ENCODE measurements around the gene TMEM232.

The TMEM232 gene

DNA sequence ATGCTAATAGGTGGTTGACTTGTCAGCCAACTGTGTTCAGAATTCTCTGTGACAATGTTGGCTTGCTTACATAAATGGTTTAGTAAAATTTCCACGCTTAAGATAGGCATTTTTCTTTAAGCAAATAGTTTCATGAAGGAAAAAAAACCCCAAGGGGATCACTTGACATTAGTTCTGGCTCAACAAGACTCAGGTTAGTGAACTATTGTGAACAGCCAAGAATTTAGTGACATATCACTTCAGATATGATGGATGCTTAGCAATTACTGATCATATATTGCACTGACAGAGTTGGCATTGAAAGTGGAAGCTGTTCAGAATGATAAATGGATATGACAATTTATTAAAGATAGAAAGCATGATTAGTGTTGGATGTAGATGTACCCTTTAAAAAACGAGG, 218.5 kb downstream of the TMEM232 start:
- Mint-ChIP-seq H3K27ac (no peak overlapping the region), H3K4me1 (ENCODE audit: low read depth in 2 of 2) (no peaks in the 10 kb centered on the region), H3K4me3 (no peak overlapping the region), H3K36me3 (ENCODE audit: insufficient read depth) (no peaks in the 10 kb centered on the region), H3K9me3 (no peaks in the 10 kb centered on the region), H3K27me3 (no peaks in the 10 kb centered on the region)
- ATAC-seq (replicated peaks): no peak
- DNase-seq: no peak

- H3K27me3 Mint-ChIP-seq: no peaks in the 10 kb centered on the region
- no peaks in the 10 kb centered on the region for H3K9me3 Mint-ChIP-seq
- DNase-seq (no peak), ATAC-seq (replicated peaks) (no peak)
- H3K27ac Mint-ChIP-seq: no peak overlapping the region
- H3K36me3 Mint-ChIP-seq (ENCODE audit: insufficient read depth): no peaks in the 10 kb centered on the region
- H3K4me1 Mint-ChIP-seq (ENCODE audit: low read depth in 2 of 2): no peaks in the 10 kb centered on the region
- H3K4me3 Mint-ChIP-seq: no peak overlapping the region
Observed at GRCh38 chr5:110506378-110506777, 220.1 kb downstream of the TMEM232 start.

DNA sequence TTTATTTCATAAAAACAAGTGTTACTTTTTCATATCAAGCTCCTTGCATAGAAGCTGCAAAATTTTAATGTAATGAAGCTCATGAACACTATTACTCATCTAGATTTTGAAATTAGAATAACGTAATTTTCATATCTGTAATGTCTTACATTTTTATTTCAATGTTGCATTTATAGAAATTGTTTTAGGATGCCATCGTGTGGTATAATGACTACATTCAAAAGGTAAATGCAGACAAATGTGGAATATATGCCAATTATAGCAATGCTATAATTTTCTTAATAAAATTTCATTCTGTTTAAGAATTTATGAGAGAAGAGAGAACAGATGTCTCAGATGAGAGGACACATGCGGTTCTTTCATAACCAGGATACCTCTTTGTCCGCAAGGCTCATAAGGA, 230.2 kb downstream of the TMEM232 start:
- H3K27me3 Mint-ChIP-seq: no peaks in the 10 kb centered on the region
- H3K4me1 Mint-ChIP-seq (ENCODE audit: low read depth in 2 of 2): no peaks in the 10 kb centered on the region
- no peak for ATAC-seq (replicated peaks)
- no peak overlapping the region for H3K27ac Mint-ChIP-seq
- H3K36me3 Mint-ChIP-seq (ENCODE audit: insufficient read depth): no peaks in the 10 kb centered on the region
- no peak overlapping the region for H3K4me3 Mint-ChIP-seq
- H3K9me3 Mint-ChIP-seq: no peaks in the 10 kb centered on the region
- DNase-seq: no peak

DNA sequence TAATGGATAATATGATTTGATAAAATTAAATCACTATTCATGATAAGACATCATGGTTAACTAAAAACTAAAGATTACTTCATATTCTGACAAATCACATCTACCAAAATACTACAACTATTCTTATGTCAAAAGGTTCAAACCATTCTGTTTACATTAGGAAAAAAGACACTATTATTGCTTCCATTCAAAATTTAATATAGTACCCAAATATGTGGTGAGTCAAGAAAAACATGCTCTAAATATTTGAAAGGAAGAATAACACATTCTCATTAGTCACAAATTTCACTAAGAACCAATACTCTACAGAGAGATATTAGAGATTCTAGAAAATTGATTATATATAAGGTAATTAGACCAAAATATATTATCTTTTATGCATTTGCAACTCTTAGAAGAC, 234.0 kb downstream of the TMEM232 start:
- Mint-ChIP-seq H3K9me3 (peaks cover 0 to 3% of the 10 kb centered on the region in 2 donors), H3K36me3 (ENCODE audit: insufficient read depth) (no peaks in the 10 kb centered on the region), H3K27ac (no peak overlapping the region), H3K27me3 (no peaks in the 10 kb centered on the region), H3K4me1 (ENCODE audit: low read depth in 2 of 2) (no peaks in the 10 kb centered on the region), H3K4me3 (no peak overlapping the region)
- ATAC-seq (replicated peaks): no peak
- no peak for DNase-seq

GRCh38 chr5:110478895-110479294, 247.6 kb downstream of the TMEM232 start:
- no peaks in the 10 kb centered on the region for H3K27me3 Mint-ChIP-seq
- peaks cover 0 to 3% of the 10 kb centered on the region in 2 donors for H3K9me3 Mint-ChIP-seq
- H3K27ac Mint-ChIP-seq: no peak overlapping the region
- ATAC-seq (replicated peaks): no peak
- H3K4me3 Mint-ChIP-seq: no peak overlapping the region
- H3K4me1 Mint-ChIP-seq (ENCODE audit: low read depth in 2 of 2): no peaks in the 10 kb centered on the region
- DNase-seq: no peak
- H3K36me3 Mint-ChIP-seq (ENCODE audit: insufficient read depth): no peaks in the 10 kb centered on the region

GRCh38 chr5:110477911-110478310, 248.6 kb downstream of the TMEM232 start:
- no peak for ATAC-seq (replicated peaks)
- no peaks in the 10 kb centered on the region for H3K4me1 Mint-ChIP-seq (ENCODE audit: low read depth in 2 of 2)
- H3K9me3 Mint-ChIP-seq: peaks cover 0 to 1% of the 10 kb centered on the region in 2 donors
- no peak for DNase-seq
- H3K27ac Mint-ChIP-seq: no peak overlapping the region
- H3K27me3 Mint-ChIP-seq: no peaks in the 10 kb centered on the region
- H3K4me3 Mint-ChIP-seq: no peak overlapping the region
- H3K36me3 Mint-ChIP-seq (ENCODE audit: insufficient read depth): no peaks in the 10 kb centered on the region

- no peak for DNase-seq
- no peak for ATAC-seq (replicated peaks)
- H3K27me3 Mint-ChIP-seq: no peaks in the 10 kb centered on the region
- peaks cover 0 to 10% of the 10 kb centered on the region in 2 donors for H3K9me3 Mint-ChIP-seq
- H3K36me3 Mint-ChIP-seq (ENCODE audit: insufficient read depth): no peaks in the 10 kb centered on the region
- H3K27ac Mint-ChIP-seq: no peak overlapping the region
- no peaks in the 10 kb centered on the region for H3K4me1 Mint-ChIP-seq (ENCODE audit: low read depth in 2 of 2)
- H3K4me3 Mint-ChIP-seq: no peak overlapping the region
Observed at GRCh38 chr5:110476164-110476563, 250.3 kb downstream of the TMEM232 start.

DNA sequence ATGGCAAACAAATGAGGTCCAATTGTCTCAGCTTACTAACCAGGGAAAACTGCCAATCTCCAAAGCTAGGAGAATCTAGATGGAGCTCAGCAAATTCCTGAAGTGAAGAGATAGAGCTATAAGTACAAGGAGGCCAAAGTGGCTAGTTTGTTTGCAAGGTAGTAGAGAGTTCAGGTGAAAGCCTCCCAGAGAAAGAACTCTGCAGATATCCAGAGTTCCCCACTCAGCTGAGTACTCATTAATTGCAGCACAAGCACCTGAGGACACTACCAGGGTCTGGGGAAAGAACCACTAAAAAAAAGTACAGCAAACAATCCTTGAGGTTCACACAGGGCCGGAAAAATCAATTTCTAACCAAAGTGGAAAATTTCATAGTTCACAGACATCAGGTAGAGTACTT, 250.9 kb downstream of the TMEM232 start:
- Mint-ChIP-seq H3K36me3 (ENCODE audit: insufficient read depth) (no peaks in the 10 kb centered on the region), H3K4me1 (ENCODE audit: low read depth in 2 of 2) (no peaks in the 10 kb centered on the region), H3K27ac (no peak overlapping the region), H3K4me3 (no peak overlapping the region), H3K9me3 (peaks cover 6 to 17% of the 10 kb centered on the region in 2 donors), H3K27me3 (no peaks in the 10 kb centered on the region)
- DNase-seq: no peak
- ATAC-seq (replicated peaks): no peak

DNA sequence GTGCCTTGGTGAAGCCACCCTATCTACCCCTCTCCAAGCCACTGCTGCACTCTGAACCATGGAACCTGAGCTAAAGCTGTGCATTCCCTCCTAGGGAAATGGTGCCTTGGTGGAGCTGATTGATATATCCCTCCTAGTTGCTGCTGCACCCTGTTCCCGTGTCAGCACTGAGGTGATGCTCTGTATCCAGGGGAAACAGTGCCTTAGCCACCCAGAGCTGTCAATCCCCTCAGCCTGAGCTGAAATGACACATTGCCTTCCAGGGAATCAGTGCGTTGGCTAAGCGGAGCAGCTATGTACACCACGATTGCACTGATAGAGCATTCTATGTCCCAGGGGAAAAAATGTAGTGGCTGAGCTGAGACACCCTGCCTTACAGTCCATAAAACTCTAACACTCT, 257.0 kb downstream of the TMEM232 start:
- no peak overlapping the region for H3K27ac Mint-ChIP-seq
- no peaks in the 10 kb centered on the region for H3K36me3 Mint-ChIP-seq (ENCODE audit: insufficient read depth)
- no peaks in the 10 kb centered on the region for H3K27me3 Mint-ChIP-seq
- no peak for ATAC-seq (replicated peaks)
- no peak overlapping the region for H3K4me3 Mint-ChIP-seq
- H3K4me1 Mint-ChIP-seq (ENCODE audit: low read depth in 2 of 2): no peaks in the 10 kb centered on the region
- DNase-seq: no peak
- H3K9me3 Mint-ChIP-seq: peaks cover 7 to 21% of the 10 kb centered on the region in 2 donors

DNA sequence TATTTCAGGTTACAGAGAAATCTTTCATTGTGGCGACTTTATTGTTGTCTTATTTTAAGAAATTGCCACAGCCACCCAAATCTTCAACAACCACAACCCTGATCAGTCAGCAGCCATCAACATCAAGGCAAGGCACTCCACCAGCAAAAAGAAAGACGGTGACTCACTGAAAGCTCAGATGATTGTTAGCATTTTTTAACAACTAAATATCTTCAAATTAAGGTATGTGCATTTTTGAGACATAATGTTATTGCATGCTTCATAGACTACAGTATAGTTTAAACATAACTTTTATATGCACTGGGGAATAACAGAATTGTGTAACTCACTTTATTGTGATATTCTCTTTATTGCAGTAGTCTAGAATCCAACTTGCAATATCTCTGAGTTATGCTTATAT, 263.4 kb downstream of the TMEM232 start:
- Mint-ChIP-seq H3K36me3 (ENCODE audit: insufficient read depth) (no peaks in the 10 kb centered on the region), H3K27ac (no peak overlapping the region), H3K4me3 (no peak overlapping the region), H3K4me1 (ENCODE audit: low read depth in 2 of 2) (no peaks in the 10 kb centered on the region), H3K27me3 (no peaks in the 10 kb centered on the region), H3K9me3 (no peaks in the 10 kb centered on the region)
- ATAC-seq (replicated peaks): no peak
- no peak for DNase-seq

DNA sequence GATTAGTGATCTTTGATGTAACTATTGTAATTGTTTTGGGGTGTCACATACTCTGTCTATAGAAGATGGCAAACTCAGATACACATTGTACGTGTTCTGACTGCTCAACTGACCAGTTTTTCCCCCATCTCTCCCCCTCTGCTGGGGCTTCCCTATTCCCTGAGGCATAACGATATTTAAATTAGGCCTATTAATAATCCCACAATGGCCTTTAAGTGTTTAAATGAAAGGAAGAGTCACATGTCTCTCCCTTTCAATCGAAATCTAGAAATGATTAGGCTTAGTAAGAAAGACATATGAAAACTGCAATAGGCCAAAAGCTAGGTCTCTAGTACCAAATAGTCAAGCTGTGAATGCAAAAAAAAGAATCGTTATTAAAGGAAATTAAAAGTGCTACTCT, 265.6 kb downstream of the TMEM232 start:
- H3K36me3 Mint-ChIP-seq (ENCODE audit: insufficient read depth): no peaks in the 10 kb centered on the region
- no peaks in the 10 kb centered on the region for H3K9me3 Mint-ChIP-seq
- H3K4me1 Mint-ChIP-seq (ENCODE audit: low read depth in 2 of 2): no peaks in the 10 kb centered on the region
- ATAC-seq (replicated peaks): no peak
- no peaks in the 10 kb centered on the region for H3K27me3 Mint-ChIP-seq
- DNase-seq: no peak
- H3K4me3 Mint-ChIP-seq: no peak overlapping the region
- no peak overlapping the region for H3K27ac Mint-ChIP-seq

DNA sequence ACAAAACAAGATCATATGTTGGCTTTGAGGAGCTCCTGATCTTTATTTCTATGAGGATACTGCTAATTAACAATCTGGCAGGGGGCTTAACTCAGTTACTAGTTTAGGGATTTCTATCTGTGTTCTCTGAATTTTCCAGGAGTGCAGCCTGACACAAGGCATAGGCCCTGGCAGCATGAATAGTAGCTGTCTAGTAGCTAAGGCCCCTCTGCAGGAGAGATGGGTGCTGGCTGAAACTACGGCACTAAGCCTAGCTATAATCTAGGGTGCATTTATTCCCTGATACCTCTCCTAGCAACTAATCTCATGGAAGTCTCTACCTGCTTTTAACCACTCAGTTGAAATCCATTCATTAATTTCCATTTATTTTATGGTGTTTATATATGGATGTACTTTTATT, 268.2 kb downstream of the TMEM232 start:
- Mint-ChIP-seq H3K4me1 (ENCODE audit: low read depth in 2 of 2) (no peaks in the 10 kb centered on the region), H3K27ac (no peak overlapping the region), H3K36me3 (ENCODE audit: insufficient read depth) (no peaks in the 10 kb centered on the region), H3K9me3 (no peaks in the 10 kb centered on the region), H3K4me3 (no peak overlapping the region), H3K27me3 (no peaks in the 10 kb centered on the region)
- DNase-seq (no peak), ATAC-seq (replicated peaks) (no peak)

DNA sequence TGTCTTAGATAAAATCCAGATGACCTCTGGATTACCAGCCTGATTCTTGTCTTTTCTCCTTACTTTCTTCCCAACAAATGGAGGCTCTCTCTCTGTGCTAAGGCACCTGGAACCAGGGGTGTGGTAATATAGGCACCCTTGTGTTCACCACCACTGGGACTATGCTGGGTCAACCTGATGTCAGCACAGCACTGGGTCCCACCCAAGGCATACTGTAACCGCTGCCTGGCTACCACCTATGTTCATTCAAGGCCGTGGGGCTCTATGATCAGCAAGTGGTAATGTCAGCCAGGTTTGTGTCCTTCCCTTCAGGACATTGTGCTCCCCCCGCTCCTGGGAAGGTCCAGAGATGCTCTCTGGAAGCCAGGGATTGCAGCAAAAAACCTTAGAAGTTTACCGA, 283.6 kb downstream of the TMEM232 start:
- H3K4me3 Mint-ChIP-seq: no peak overlapping the region
- no peaks in the 10 kb centered on the region for H3K36me3 Mint-ChIP-seq (ENCODE audit: insufficient read depth)
- no peak for ATAC-seq (replicated peaks)
- DNase-seq: no peak
- H3K27ac Mint-ChIP-seq: no peak overlapping the region
- no peaks in the 10 kb centered on the region for H3K4me1 Mint-ChIP-seq (ENCODE audit: low read depth in 2 of 2)
- H3K9me3 Mint-ChIP-seq: no peaks in the 10 kb centered on the region
- H3K27me3 Mint-ChIP-seq: peaks cover 0 to 15% of the 10 kb centered on the region in 2 donors

DNA sequence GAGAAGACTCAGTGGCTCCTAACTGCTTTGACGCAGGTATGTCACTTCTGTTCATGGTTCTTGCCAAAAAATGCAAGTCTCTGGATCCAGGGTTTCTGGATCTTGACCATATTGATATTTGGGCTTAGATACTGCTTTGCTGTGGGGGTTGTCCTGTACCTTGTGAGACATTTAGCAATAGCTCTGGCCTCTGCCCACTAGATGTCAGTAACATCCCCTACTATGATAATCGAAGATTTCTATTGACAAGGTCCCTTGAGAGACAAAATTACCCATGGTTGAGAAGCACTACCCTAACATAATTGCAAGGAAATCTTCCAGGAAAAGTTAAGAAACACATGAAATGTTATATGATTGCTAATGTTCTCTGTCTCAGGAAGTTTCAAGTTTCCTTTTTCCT, 285.4 kb downstream of the TMEM232 start:
- ATAC-seq (replicated peaks) (no peak), DNase-seq (no peak)
- no peaks in the 10 kb centered on the region for H3K4me1 Mint-ChIP-seq (ENCODE audit: low read depth in 2 of 2)
- no peak overlapping the region for H3K27ac Mint-ChIP-seq
- H3K9me3 Mint-ChIP-seq: no peaks in the 10 kb centered on the region
- peaks cover 0 to 13% of the 10 kb centered on the region in 2 donors for H3K27me3 Mint-ChIP-seq
- no peaks in the 10 kb centered on the region for H3K36me3 Mint-ChIP-seq (ENCODE audit: insufficient read depth)
- H3K4me3 Mint-ChIP-seq: no peak overlapping the region

GRCh38 chr5:110440058-110440457, 286.4 kb downstream of the TMEM232 start:
- Mint-ChIP-seq H3K4me1 (ENCODE audit: low read depth in 2 of 2) (no peaks in the 10 kb centered on the region), H3K36me3 (ENCODE audit: insufficient read depth) (no peaks in the 10 kb centered on the region), H3K9me3 (no peaks in the 10 kb centered on the region), H3K4me3 (no peak overlapping the region), H3K27me3 (peaks cover 0 to 6% of the 10 kb centered on the region in 2 donors), H3K27ac (no peak overlapping the region)
- ATAC-seq (replicated peaks) (no peak), DNase-seq (no peak)
